Spleen (tissue), 11 donors: Measurements from ENCODE around the gene USB1. TPM values are rescaled to one million over a fixed set of nuclear protein-coding genes. Genes with fewer than 3 reads are reported as not detected.

Experiments
- DNase-seq: peaks from one replicate; pipeline ENCODE4 v3.0.0-alpha.2; 2020
- H3K27ac ChIP-seq, 8 donors: fragments of 200-600 bp; sonication (generic) in 7 of 8; 1 replicate in 4 of 8; 2 replicates in 4 of 8; pipeline versions ENCODE4 v1.5.0 to v1.8.0; 2016 to 2021; ENCODE audit warnings: inconsistent platforms in 4 of 8, mild to moderate bottlenecking in 4 of 8, moderate library complexity in 1 of 8
- H3K27me3 ChIP-seq, 7 donors: fragments of 200-600 bp; sonication (generic) in 6 of 7; replicated peaks in 1 of 7; 1 replicate in 4 of 7; 2 replicates in 3 of 7; pipeline versions ENCODE4 v1.5.0 to v1.8.0; 2016 to 2021; ENCODE audit warnings: inconsistent platforms in 3 of 7, mild to moderate bottlenecking in 1 of 7
- H3K36me3 ChIP-seq, 6 donors: fragments of 200-600 bp; sonication (generic) in 5 of 6; 1 replicate in 4 of 6; 2 replicates in 2 of 6; pipeline versions ENCODE4 v1.5.0 to v1.8.0; 2016 to 2021; ENCODE audit warnings: inconsistent platforms in 2 of 6
- H3K4me1 ChIP-seq, 6 donors: fragments of 200-600 bp; sonication (generic) in 5 of 6; 1 replicate in 3 of 6; 2 replicates in 3 of 6; pipeline versions ENCODE4 v1.5.0 to v1.8.0; 2016 to 2021; ENCODE audit warnings: inconsistent platforms in 3 of 6
- H3K4me3 ChIP-seq, 8 donors: fragments of 200-600 bp; sonication (generic) in 7 of 8; 1 replicate in 4 of 8; 2 replicates in 4 of 8; pipeline versions ENCODE4 v1.5.0 to v1.8.0; 2016 to 2021; ENCODE audit warnings: inconsistent platforms in 4 of 8, mild to moderate bottlenecking in 4 of 8, moderate library complexity in 2 of 8
- H3K9me3 ChIP-seq, 8 donors: fragments of 200-600 bp; sonication (generic) in 7 of 8; 1 replicate in 4 of 8; 2 replicates in 4 of 8; pipeline versions ENCODE4 v1.5.0 to v1.8.0; 2016 to 2021; ENCODE audit warnings: inconsistent platforms in 4 of 8
- CTCF ChIP-seq, 11 experiments: fragments of 200-600 bp in 7 of 11; fragments of 450-650 bp in 4 of 11; sonication (generic) in 4 of 11; IDR thresholded peaks in 8 of 11; conservative IDR thresholded peaks in 3 of 11; 1 replicate in 7 of 11; 2 replicates in 4 of 11; pipeline versions ENCODE4 v1.4.0 to v1.8.0; 2016 to 2021; ENCODE audit warnings: antibody characterized with exemption in 11 of 11, inconsistent platforms in 4 of 11, mild to moderate bottlenecking in 1 of 11
- POLR2A ChIP-seq, 3 donors: fragments of 450-650 bp; IDR thresholded peaks; one replicate each; pipeline ENCODE4 v1.5.1; 2017; ENCODE audit warnings: antibody characterized with exemption in 3 of 3, mild to moderate bottlenecking in 1 of 3
- POLR2AphosphoS5 ChIP-seq, 3 donors: sonication (generic); formaldehyde crosslinking; IDR thresholded peaks; one replicate each; pipeline ENCODE4 v1.5.1; 2017; ENCODE audit warnings: antibody characterized with exemption in 3 of 3
- WGBS, 5 donors: extraction: QIAGEN DNeasy Blood & Tissue Kit in 3 of 5; methylation state at CpG; one replicate each; pipeline versions ENCODE4 v1.1.5 to v1.1.7; 2013 to 2018; 5-methylcytosine and 5-hydroxymethylcytosine counted together
- intact Hi-C: fragments of 100-400 bp; cut with DNase I; formaldehyde crosslinking; loops from one replicate; pipeline ENCODE4 v1.15.0; 2023; ENCODE audit warnings: low total_unique reads
- polyA plus RNA-seq, 3 donors: library from polyadenylated mRNA; stranded (reverse); fragments of 200-250 nt; gene quantifications; one replicate each; pipeline ENCODE4 v1.2.1, GENCODE V29; 2013
- total RNA-seq, 7 donors: library from RNA; depleted of rRNA in 3 of 7; stranded (reverse); fragments of >200 nt in 3 of 7; fragmentation: NEBNext Ultra II Directional in 4 of 7; extraction: Animal tissue kit (Norgen Biotek cat#: 25700) in 4 of 7; gene quantifications; one replicate each; pipeline versions ENCODE4 v1.1.0 to v1.2.1, GENCODE V29; 2016 to 2021
- donor health status: healthy with polysubstance abuse.
- donor health status: DM: no; HTN: no; CAD: no; lungs with moderate emphysema.
- donor health status: DM: no; HTN: no; CAD: no.
- donor health status: Bipolar disorder and iron deficiency.
- donor health status: healthy.
- donor health status: DM: no; HTN: no; CAD: no.
- donor health status: DM: yes; HTN: yes; CAD: no.

Gene USB1
- total and polyA plus RNA-seq, 10 donors = 17.7 to 78.4 (median 46.9) TPM

GRCh38 chr16:58047557-58048348 is 46.5 kb downstream of the USB1 start:
- H3K27ac ChIP-seq = peak overlapping the region in 7 of 8 donors; percentile 48 to 83 (median 69)
- TF ChIP-seq POLR2AphosphoS5 (IDR thresholded peaks at IDR 0.05) (peak in 2 of 3 donors; percentile 50 to 52), POLR2A (IDR thresholded peaks at IDR 0.05) (no peak)
- no peaks in the 10 kb centered on the region for H3K27me3 ChIP-seq
- peaks cover 8 to 70% (median 34%) of the 10 kb centered on the region in 6 donors for H3K4me1 ChIP-seq
- H3K4me3 ChIP-seq = no peak overlapping the region
- 53 to 64% (median 64%) methylated on average over 11 to 19 of the region's 19 CpGs for WGBS, 5 donors
- DNase-seq = peak; percentile 74
- H3K36me3 ChIP-seq = peaks cover 0 to 23% (median 0%) of the 10 kb centered on the region in 6 donors
- intact Hi-C loops = no loop called here
- H3K9me3 ChIP-seq = no peaks in the 10 kb centered on the region

- intact Hi-C loops = no loop called here
- peak overlapping the region in 4 of 8 donors; percentile 63 to 83 (median 74) for H3K27ac ChIP-seq
- no peaks in the 10 kb centered on the region for H3K27me3 ChIP-seq
- 77 to 83% (median 82%) methylated on average over 10 to 13 of the region's 13 CpGs for WGBS, 5 donors
- TF ChIP-seq CTCF (IDR thresholded peaks at IDR 0.05 in 8 of 11, conservative IDR thresholded peaks at IDR 0.05 in 3 of 11) (no peak), POLR2A (IDR thresholded peaks at IDR 0.05) (no peak), POLR2AphosphoS5 (IDR thresholded peaks at IDR 0.05) (no peak)
- H3K4me3 ChIP-seq = no peak overlapping the region
- H3K4me1 ChIP-seq = peaks cover 8 to 61% (median 31%) of the 10 kb centered on the region in 6 donors
- no peaks in the 10 kb centered on the region for H3K9me3 ChIP-seq
- H3K36me3 ChIP-seq = peaks cover 0 to 16% (median 0%) of the 10 kb centered on the region in 6 donors
- peak; percentile 51 for DNase-seq
Observed at GRCh38 chr16:58048494-58049231, 47.5 kb downstream of the USB1 start.

GRCh38 chr16:58049232-58050185 is 48.3 kb downstream of the USB1 start:
- H3K4me3 ChIP-seq = no peak overlapping the region
- intact Hi-C loops = no loop called here
- peaks cover 8 to 52% (median 24%) of the 10 kb centered on the region in 6 donors for H3K4me1 ChIP-seq
- peaks cover 0 to 7% (median 0%) of the 10 kb centered on the region in 6 donors for H3K36me3 ChIP-seq
- peak; percentile 58 for DNase-seq
- no peaks in the 10 kb centered on the region for H3K27me3 ChIP-seq
- no peaks in the 10 kb centered on the region for H3K9me3 ChIP-seq
- peak overlapping the region in 3 of 8 donors; percentile 72 to 83 (median 77) for H3K27ac ChIP-seq
- WGBS, 5 donors = 59 to 78% (median 76%) methylated on average over 17 of the region's 17 CpGs
- TF ChIP-seq CTCF (IDR thresholded peaks at IDR 0.05 in 8 of 11, conservative IDR thresholded peaks at IDR 0.05 in 3 of 11) (no peak), POLR2A (IDR thresholded peaks at IDR 0.05) (no peak), POLR2AphosphoS5 (IDR thresholded peaks at IDR 0.05) (no peak)

- WGBS, 5 donors = 53 to 73% (median 61%) methylated on average over 2 of the region's 2 CpGs
Observed at GRCh38 chr16:58051296-58051695, 50.1 kb downstream of the USB1 start.

More at GRCh38 chr16:58051296-58051695, 50.1 kb downstream of the USB1 start:
- no peak for DNase-seq
- Histone ChIP-seq H3K9me3 (no peaks in the 10 kb centered on the region), H3K27me3 (no peaks in the 10 kb centered on the region), H3K27ac (no peak overlapping the region), H3K4me1 (peaks cover 8 to 35% (median 22%) of the 10 kb centered on the region in 6 donors), H3K36me3 (no peaks in the 10 kb centered on the region), H3K4me3 (no peak overlapping the region)
- TF ChIP-seq POLR2A (IDR thresholded peaks at IDR 0.05) (no peak), POLR2AphosphoS5 (IDR thresholded peaks at IDR 0.05) (no peak), CTCF (IDR thresholded peaks at IDR 0.05 in 8 of 11, conservative IDR thresholded peaks at IDR 0.05 in 3 of 11) (no peak)
- intact Hi-C loops = no loop called here
